C4-2B (cell line): ENCODE data around the gene FDX1.

Experiments used
- ZFX ChIP-seq: fragments of 450-650 bp; IDR thresholded peaks from 2 replicates; pipeline ENCODE4 v1.6.1; 2017
- TF ChIP-seq, protein P1 (sequence below): fragments of 450-650 bp; conservative IDR thresholded peaks from 2 replicates; pipeline ENCODE4 v1.5.1; 2017; ENCODE audit warnings: mild to moderate bottlenecking

DNA sequence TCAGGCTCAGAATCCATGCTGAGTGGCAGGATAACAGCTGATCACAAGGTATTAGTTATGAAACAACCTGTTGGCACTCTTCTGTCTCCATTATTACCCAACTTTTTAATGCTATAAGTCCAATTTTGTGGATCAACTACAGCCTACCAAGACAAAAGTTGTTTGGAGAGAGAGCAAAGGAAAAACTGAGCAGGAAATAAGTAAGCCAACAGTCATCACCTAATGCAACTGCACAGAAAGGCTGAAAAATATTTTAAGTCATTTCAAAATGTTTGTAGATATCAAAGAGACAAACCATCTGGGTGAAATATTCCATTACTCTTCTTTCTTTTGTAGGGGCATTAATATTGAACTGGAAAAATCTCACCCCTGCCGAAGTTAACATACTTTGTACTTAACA lies 41.6 kb downstream of the FDX1 start:
- TF ChIP-seq, protein P1, sequence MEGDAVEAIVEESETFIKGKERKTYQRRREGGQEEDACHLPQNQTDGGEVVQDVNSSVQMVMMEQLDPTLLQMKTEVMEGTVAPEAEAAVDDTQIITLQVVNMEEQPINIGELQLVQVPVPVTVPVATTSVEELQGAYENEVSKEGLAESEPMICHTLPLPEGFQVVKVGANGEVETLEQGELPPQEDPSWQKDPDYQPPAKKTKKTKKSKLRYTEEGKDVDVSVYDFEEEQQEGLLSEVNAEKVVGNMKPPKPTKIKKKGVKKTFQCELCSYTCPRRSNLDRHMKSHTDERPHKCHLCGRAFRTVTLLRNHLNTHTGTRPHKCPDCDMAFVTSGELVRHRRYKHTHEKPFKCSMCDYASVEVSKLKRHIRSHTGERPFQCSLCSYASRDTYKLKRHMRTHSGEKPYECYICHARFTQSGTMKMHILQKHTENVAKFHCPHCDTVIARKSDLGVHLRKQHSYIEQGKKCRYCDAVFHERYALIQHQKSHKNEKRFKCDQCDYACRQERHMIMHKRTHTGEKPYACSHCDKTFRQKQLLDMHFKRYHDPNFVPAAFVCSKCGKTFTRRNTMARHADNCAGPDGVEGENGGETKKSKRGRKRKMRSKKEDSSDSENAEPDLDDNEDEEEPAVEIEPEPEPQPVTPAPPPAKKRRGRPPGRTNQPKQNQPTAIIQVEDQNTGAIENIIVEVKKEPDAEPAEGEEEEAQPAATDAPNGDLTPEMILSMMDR = no peak
- no peak for TF ChIP-seq ZFX
